Hepatocyte (in vitro differentiated cells): Measurements from ENCODE around the gene DIDO1. TPM values are rescaled to one million over a fixed set of nuclear protein-coding genes. Genes with fewer than 3 reads are reported as not detected.
"Not testable (repeated sequence)": the region's sequence is repeated elsewhere in the genome, so short reads cannot be mapped to it uniquely, and the experiment has no call there.

ENCODE experiments used
- DNase-seq: peaks from one replicate; pipeline ENCODE4 v3.0.0-alpha.2; 2016; ENCODE audit warnings: low spot score
- H2AFZ ChIP-seq: fragments of 200-600 bp; sonication (generic); 2 replicates; pipeline ENCODE4 v1.6.0; 2016; ENCODE audit warnings: antibody characterized with exemption, mild to moderate bottlenecking
- H3K27ac ChIP-seq: fragments of 200-600 bp; sonication (generic); 2 replicates; pipeline ENCODE4 v1.5.1; 2016; ENCODE audit warnings: mild to moderate bottlenecking
- H3K27me3 ChIP-seq: fragments of 200-600 bp; sonication (generic); 2 replicates; pipeline ENCODE4 v1.6.1; 2016
- H3K36me3 ChIP-seq: fragments of 200-600 bp; sonication (generic); replicated peaks from 2 replicates; pipeline ENCODE4 v1.5.1; 2016; ENCODE audit warnings: low read depth; ENCODE audit not compliant: insufficient read depth
- H3K4me1 ChIP-seq: fragments of 200-600 bp; sonication (generic); 2 replicates; pipeline ENCODE4 v1.5.1; 2016; ENCODE audit warnings: mild to moderate bottlenecking, moderate library complexity; ENCODE audit not compliant: insufficient read depth
- H3K4me2 ChIP-seq: fragments of 200-600 bp; sonication (generic); 2 replicates; pipeline ENCODE4 v1.6.0; 2016
- H3K4me3 ChIP-seq: fragments of 200-600 bp; sonication (generic); 2 replicates; pipeline ENCODE4 v1.5.1; 2016; ENCODE audit warnings: mild to moderate bottlenecking
- H3K79me2 ChIP-seq: fragments of 200-600 bp; sonication (generic); 2 replicates; pipeline ENCODE4 v1.6.0; 2017; ENCODE audit warnings: mild to moderate bottlenecking
- H3K9me2 ChIP-seq: fragments of 200-600 bp; sonication (generic); replicated peaks from 2 replicates; pipeline ENCODE4 v1.6.0; 2017; ENCODE audit warnings: mild to moderate bottlenecking; ENCODE audit not compliant: insufficient read depth
- H3K9me3 ChIP-seq: fragments of 200-600 bp; sonication (generic); 2 replicates; pipeline ENCODE4 v1.5.1; 2016; ENCODE audit warnings: low read depth, mild to moderate bottlenecking
- H4K20me1 ChIP-seq: fragments of 200-600 bp; sonication (generic); 2 replicates; pipeline ENCODE4 v1.6.0; 2016; ENCODE audit warnings: mild to moderate bottlenecking; ENCODE audit not compliant: insufficient read depth, poor library complexity, severe bottlenecking
- CTCF ChIP-seq: fragments of 200-600 bp; sonication (generic); IDR thresholded peaks from 2 replicates; pipeline ENCODE4 v1.5.1; 2016; ENCODE audit warnings: antibody characterized with exemption, mild to moderate bottlenecking; ENCODE audit not compliant: poor library complexity
- EZH2 ChIP-seq: fragments of 200-600 bp; sonication (generic); IDR thresholded peaks from 2 replicates; pipeline ENCODE4 v1.6.1; 2016; ENCODE audit warnings: antibody characterized with exemption, mild to moderate bottlenecking, borderline replicate concordance
- EZH2phosphoT487 ChIP-seq: fragments of 200-600 bp; sonication (generic); IDR thresholded peaks from one replicate; pipeline ENCODE4 v1.6.1; 2018; ENCODE audit warnings: antibody characterized with exemption, mild to moderate bottlenecking, low read depth, moderate library complexity; ENCODE audit not compliant: unreplicated experiment, severe bottlenecking
- WGBS: methylation state at CpG from one replicate; pipeline ENCODE4 v1.1.6; 2016; ENCODE audit warnings: low lambda C conversion rate; ENCODE audit errors: missing lambda C conversion rate; 5-methylcytosine and 5-hydroxymethylcytosine counted together
- polyA plus RNA-seq: library from polyadenylated mRNA; unstranded; fragments of >200 nt; fragmentation: Nextera tagmentation; extraction: Ambion mirVana; gene quantifications from 2 replicates; pipeline ENCODE4 v1.2.1, GENCODE V29; 2016
- total RNA-seq: library from RNA; depleted of rRNA; stranded (reverse); fragments of >200 nt; gene quantifications from 2 replicates; pipeline ENCODE4 v1.2.3, GENCODE V29; 2014

The DIDO1 gene
- total and polyA plus RNA-seq, 2 experiments from 2014 or later = 26.5 to 31.6 TPM

DNA sequence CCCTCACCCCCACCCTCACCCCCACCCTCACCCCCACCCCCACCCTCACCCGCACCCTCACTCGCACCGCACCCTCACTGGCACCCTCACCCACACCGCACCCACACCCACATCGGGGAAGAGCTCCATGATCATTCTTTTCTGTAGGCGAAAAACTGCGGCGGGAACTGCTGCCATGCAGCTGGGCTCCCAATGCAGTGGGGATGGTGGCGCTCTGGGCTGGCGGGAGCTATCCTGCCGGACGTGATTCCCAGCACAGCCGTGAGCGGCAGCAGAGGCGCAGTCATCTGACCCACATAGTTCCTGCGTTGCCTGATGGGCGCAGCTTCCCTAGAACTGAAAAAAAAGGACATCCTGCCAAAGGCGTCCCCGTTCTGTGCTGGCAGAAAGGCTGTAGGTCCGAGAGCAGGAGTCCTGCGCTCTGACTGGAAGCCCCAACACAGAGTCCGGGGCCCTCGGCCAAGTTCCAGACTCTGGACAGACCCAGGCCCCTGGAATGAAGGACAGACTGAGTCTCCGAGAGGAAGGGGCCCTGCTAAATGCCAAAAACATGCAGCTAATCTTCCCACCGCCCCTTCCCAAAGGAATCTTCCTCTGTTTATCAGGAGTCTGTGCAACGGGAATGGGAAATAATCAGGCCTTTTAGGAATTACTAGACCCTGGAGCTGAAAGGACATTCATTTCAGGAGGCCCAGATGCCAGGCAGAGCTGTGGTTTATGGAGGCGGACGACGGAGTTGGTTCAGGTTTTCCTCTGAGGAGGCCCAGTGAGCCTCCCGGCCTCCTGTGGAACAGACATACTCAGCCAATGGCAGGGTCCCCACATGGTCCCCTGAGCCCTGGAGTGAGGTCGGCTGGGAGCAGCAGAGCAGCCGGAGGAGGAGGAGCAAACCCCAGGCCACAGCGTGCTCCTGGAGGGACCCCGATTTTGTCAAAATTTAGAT is 50.6 kb downstream of the DIDO1 start:
- no peaks in the 10 kb centered on the region for H3K36me3 ChIP-seq
- no peaks in the 10 kb centered on the region for H3K4me1 ChIP-seq
- peak; percentile 45 for TF ChIP-seq CTCF
- no peak for TF ChIP-seq EZH2phosphoT487
- TF ChIP-seq EZH2 = no peak
- H3K79me2 ChIP-seq = no peaks in the 10 kb centered on the region
- 34% methylated on average over 34 of the region's 34 CpGs for WGBS
- no peaks in the 10 kb centered on the region for H4K20me1 ChIP-seq
- DNase-seq = peak; percentile 90
- H3K27ac ChIP-seq = peak overlapping the region; percentile 69
- H2AFZ ChIP-seq = peak overlapping the region; percentile 55
- H3K9me2 ChIP-seq = no peaks in the 10 kb centered on the region
- H3K4me2 ChIP-seq = peak overlapping the region; percentile 65
- H3K27me3 ChIP-seq = no peaks in the 10 kb centered on the region
- no peaks in the 10 kb centered on the region for H3K9me3 ChIP-seq
- H3K4me3 ChIP-seq = no peak overlapping the region

DNA sequence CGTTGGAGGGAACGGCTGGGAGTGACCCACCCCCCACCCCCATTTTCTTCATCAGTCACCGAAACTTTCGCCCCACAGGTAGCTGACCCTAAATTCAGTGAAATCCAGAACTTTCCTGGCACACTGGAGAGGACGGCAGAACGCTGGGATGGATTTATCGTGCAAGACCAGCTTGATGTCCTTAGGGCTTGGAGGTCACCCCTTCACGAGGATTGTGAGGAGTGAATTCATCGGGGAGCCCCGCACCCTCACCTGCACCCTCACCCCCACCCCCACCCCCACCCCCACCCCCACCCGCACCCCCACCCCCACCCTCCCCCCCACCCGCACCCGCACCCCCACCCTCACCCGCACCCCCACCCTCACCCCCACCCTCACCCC is 51.4 kb downstream of the DIDO1 start:
- H3K9me3 ChIP-seq = no peaks in the 10 kb centered on the region
- H3K4me1 ChIP-seq = no peaks in the 10 kb centered on the region
- no peak overlapping the region for H3K27ac ChIP-seq

DNA sequence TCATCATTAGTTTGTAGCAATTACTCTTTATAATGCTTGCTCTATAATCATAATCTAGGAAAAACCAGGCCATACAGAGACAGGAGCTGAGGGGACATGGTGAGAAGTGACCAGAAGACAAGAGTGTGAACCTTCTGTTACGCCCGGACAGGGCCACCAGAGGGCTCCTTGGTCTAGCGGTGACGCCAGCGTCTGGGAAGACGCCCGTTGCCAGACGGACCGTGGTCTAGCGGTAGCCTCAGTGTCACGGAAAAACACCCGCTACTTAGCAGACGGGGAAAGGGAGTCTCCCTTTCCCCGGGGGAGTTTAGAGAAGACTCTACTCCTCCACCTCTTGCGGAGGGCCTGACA is 52.6 kb downstream of the DIDO1 start:
- H3K4me1 ChIP-seq, H4K20me1 ChIP-seq, H3K9me3 ChIP-seq, H3K36me3 ChIP-seq, H3K4me3 ChIP-seq, H3K9me2 ChIP-seq, H2AFZ ChIP-seq, H3K27me3 ChIP-seq, H3K79me2 ChIP-seq: not testable (repeated sequence)
- TF ChIP-seq CTCF = peak; percentile 59
- peak; percentile 67 for DNase-seq
- H3K4me2 ChIP-seq = peak overlapping the region; percentile 47
- WGBS = 3% methylated on average over 13 of the region's 15 CpGs
- H3K27ac ChIP-seq = peak overlapping the region; percentile 35

More for the DNA sequence above, 51.4 kb downstream of the DIDO1 start:
- no peak overlapping the region for H3K4me3 ChIP-seq
- WGBS = 98% methylated on average over 7 of the region's 14 CpGs
- H4K20me1 ChIP-seq = no peaks in the 10 kb centered on the region
- H3K9me2 ChIP-seq = no peaks in the 10 kb centered on the region
- no peak overlapping the region for H3K4me2 ChIP-seq
- H3K36me3 ChIP-seq = no peaks in the 10 kb centered on the region
- H3K79me2 ChIP-seq = no peaks in the 10 kb centered on the region
- H2AFZ ChIP-seq = no peak overlapping the region
- DNase-seq = no peak
- no peaks in the 10 kb centered on the region for H3K27me3 ChIP-seq
- TF ChIP-seq EZH2 (no peak), EZH2phosphoT487 (no peak), CTCF (no peak)
